HEK293T (cell line): ENCODE data around the gene UBL4A.

ENCODE experiments used
- FOXK2 ChIP-seq: fragments of 450-650 bp; IDR thresholded peaks from 2 replicates; pipeline ENCODE4 v1.6.1; 2016; ENCODE audit warnings: mild to moderate bottlenecking
- PKNOX1 ChIP-seq: fragments of 450-650 bp; IDR thresholded peaks from 2 replicates; pipeline ENCODE4 v1.6.1; 2016
- SP1 ChIP-seq: fragments of 450-650 bp; IDR thresholded peaks from 2 replicates; pipeline ENCODE4 v1.6.1; 2017

DNA sequence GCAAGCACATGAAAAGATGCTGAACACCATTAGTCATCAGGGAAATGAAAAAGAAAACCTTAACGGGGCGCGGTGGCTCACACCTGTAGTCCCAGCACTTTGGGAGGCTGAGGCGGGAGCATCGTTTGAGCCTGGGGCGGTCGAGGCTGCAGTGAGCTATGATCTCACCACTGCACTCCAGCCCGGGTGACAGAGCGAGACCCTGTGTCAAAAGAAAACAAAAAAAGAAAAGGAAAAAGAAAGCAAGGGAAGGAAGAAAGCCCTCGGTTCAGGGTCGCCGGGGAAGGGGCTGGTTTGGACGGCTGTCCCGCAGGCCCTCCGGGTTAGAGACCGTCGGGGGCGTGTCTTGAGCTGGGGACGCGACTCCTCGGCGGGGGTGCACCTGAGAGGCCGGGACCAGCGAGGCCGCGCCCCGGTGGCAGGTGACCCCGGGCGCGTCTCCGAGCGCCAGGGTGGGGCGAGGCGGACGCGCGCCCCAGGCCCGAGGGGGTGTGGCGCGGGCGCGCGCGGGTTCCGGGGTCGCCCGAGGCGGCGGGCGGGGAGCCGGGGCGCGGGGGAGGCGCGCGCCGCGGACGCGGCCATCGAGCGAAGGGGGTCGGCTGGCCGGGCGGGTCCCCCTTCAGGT is 28.8 kb downstream of the UBL4A start:
- TF ChIP-seq SP1: no peak
- no peak for TF ChIP-seq FOXK2
- no peak for TF ChIP-seq PKNOX1
